ENCODE results near the gene DAP. TPM values are rescaled to one million over a fixed set of nuclear protein-coding genes. Genes with fewer than 3 reads are reported as not detected.

DAP gene
- total RNA-seq, 4 donors from 2014 or later = 66.1 to 130 (median 106) TPM

GRCh38 chr5:10682801-10683525 is 78.1 kb downstream of the DAP start:
- WGBS, 2 donors = 97% methylated on average over 13 to 16 of the region's 16 CpGs
- Histone ChIP-seq H3K9me3 (no peaks in the 10 kb centered on the region), H3K27ac (no peak overlapping the region), H3K4me3 (replicated peaks in 1 of 3) (no peak overlapping the region), H3K4me1 (no peaks in the 10 kb centered on the region), H3K36me3 (peaks cover 26 to 41% of the 10 kb centered on the region in 2 donors), H3K27me3 (no peaks in the 10 kb centered on the region)
- intact Hi-C loops (cut with DNase I) = loop anchor here (10.0 kb wide), 1 partner anchor 172 kb away; no protein-coding TSS in a partner anchor
- DNase-seq = no peak
- no peak for TF ChIP-seq POLR2A (IDR thresholded peaks at IDR 0.05)
- TF ChIP-seq, protein P1, sequence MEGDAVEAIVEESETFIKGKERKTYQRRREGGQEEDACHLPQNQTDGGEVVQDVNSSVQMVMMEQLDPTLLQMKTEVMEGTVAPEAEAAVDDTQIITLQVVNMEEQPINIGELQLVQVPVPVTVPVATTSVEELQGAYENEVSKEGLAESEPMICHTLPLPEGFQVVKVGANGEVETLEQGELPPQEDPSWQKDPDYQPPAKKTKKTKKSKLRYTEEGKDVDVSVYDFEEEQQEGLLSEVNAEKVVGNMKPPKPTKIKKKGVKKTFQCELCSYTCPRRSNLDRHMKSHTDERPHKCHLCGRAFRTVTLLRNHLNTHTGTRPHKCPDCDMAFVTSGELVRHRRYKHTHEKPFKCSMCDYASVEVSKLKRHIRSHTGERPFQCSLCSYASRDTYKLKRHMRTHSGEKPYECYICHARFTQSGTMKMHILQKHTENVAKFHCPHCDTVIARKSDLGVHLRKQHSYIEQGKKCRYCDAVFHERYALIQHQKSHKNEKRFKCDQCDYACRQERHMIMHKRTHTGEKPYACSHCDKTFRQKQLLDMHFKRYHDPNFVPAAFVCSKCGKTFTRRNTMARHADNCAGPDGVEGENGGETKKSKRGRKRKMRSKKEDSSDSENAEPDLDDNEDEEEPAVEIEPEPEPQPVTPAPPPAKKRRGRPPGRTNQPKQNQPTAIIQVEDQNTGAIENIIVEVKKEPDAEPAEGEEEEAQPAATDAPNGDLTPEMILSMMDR (IDR thresholded peaks at IDR 0.05) = no peak

DNA sequence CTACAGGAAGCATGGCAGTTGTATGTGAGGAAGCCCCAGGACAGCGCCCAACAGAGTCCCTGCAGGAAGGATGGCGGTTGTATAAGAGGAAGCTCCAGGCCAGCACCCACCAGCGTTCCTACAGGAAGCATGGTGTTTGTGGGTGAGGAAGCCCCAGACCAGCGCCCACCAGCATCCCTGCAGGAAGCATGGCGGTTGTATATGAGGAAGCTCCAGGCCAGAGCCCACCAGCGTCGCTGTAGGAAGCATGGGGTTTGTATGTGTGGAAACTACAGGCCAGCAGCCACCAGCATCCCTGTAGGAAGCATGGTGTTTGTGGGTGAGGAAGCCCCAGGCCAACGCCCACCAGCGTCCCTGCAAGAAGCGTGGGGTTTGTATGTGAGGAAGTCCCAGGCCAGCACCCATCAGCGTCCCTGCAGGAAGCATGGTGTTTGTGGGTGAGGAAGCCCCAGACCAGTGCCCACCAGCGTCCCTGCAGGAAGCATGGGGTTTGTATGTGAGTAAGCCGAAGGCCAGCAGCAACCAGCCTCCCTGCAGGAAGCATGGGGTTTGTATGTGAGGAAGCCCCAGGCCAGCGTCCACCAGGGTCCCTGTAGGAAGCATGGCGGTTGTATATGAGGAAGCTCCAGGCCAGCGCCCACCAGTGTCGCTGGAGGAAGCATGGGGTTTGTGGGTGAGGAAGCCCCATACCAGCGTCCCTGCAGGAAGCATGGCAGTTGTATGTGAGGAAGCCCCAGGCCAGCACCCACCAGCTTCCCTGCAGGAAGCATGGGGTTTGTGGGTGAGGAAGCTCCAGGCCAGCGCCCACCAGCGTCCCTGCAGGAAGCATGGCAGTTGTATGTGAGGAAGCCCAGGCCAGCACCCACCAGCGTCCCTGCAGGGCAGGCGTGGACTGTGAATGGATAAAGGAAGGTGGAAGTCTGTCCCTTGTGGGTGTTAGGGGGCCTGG is 79.0 kb downstream of the DAP start:
- intact Hi-C loops (cut with DNase I) = loop anchor here (10.0 kb wide), 1 partner anchor 173 kb away; no protein-coding TSS in a partner anchor
- H3K27me3 ChIP-seq = no peaks in the 10 kb centered on the region
- TF ChIP-seq, protein P1 (IDR thresholded peaks at IDR 0.05) = no peak
- TF ChIP-seq POLR2A (IDR thresholded peaks at IDR 0.05) = no peak
- no peaks in the 10 kb centered on the region for H3K4me1 ChIP-seq
- DNase-seq = no peak
- H3K27ac ChIP-seq = no peak overlapping the region
- no peak overlapping the region for H3K4me3 ChIP-seq (replicated peaks in 1 of 3)
- 85 to 95% methylated on average over 20 of the region's 22 CpGs for WGBS, 2 donors
- H3K36me3 ChIP-seq = peaks cover 31 to 46% of the 10 kb centered on the region in 2 donors
- H3K9me3 ChIP-seq = no peaks in the 10 kb centered on the region

DNA sequence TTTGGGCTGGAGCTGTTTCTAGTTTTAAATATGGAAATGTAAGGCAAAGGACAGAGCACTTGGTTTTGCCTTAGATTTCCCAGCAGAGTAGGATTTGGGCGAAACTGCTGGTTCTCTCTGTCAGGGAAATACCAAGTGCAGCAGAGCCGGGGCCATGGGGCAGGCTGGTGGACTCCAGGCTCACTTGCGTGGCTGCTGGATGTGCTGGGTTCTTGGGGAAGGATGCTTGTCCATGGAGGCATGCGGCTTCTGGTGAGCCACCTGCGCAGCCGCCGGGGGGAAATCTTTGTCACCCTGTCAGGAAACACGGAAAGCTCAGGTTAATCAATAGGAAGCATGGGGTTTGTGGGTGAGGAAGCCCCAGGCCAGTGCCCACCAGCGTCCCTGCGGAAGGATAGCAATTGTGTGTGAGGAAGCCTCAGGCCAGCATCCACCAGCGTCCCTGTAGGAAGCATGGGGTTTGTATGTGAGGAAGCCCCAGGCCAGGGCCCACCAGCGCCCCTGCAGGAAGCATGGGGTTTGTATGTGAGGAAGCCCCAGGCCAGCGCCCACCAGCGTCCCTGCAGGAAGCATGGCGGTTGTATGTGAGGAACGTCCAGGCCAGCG is 80.1 kb downstream of the DAP start:
- 93 to 95% methylated on average over 11 to 17 of the region's 17 CpGs for WGBS, 2 donors
- intact Hi-C loops (cut with DNase I) = loop anchor here (10.0 kb wide), 1 partner anchor 174 kb away; no protein-coding TSS in a partner anchor
- Histone ChIP-seq H3K4me3 (replicated peaks in 1 of 3) (no peak overlapping the region), H3K27ac (no peak overlapping the region), H3K36me3 (peaks cover 31 to 46% of the 10 kb centered on the region in 2 donors), H3K9me3 (no peaks in the 10 kb centered on the region), H3K4me1 (no peaks in the 10 kb centered on the region), H3K27me3 (no peaks in the 10 kb centered on the region)
- DNase-seq = no peak
- TF ChIP-seq, protein P1 (IDR thresholded peaks at IDR 0.05) = no peak
- no peak for TF ChIP-seq POLR2A (IDR thresholded peaks at IDR 0.05)

DNA sequence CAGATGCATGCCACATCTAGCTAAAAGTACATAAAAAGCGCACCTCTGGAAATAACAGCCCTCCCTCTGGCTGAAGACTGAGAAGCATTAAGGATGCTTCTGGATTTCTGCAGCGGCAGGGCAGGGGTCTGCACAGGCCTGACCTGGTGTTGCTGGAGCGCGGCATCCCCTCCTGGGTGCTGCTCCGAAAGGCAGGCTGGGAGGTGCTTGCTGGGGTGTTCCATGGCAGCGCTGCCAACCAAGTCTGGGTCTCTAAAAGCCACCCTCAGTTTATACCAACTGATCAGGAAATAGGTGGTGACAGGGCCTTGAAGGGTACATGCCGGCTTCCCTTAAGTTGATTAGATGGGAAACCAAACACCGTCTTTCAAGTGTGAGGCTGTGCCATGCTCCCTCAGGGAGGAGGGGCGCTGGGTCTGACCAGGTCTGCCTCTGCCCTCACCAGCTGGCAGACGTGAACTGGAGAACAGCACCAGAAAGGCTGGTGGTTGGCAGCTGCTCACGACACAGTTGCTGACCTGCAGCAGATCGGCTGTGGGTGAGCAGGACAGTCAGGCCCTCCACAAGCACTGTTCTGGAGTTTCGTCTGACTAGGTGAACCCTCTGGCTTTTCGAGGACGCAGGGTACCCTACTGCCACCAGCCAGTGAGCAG is 81.6 kb downstream of the DAP start:
- Histone ChIP-seq H3K4me1 (no peaks in the 10 kb centered on the region), H3K27ac (no peak overlapping the region), H3K9me3 (no peaks in the 10 kb centered on the region), H3K36me3 (peaks cover 31 to 46% of the 10 kb centered on the region in 2 donors), H3K4me3 (replicated peaks in 1 of 3) (no peak overlapping the region), H3K27me3 (no peaks in the 10 kb centered on the region)
- TF ChIP-seq, protein P1 (IDR thresholded peaks at IDR 0.05) = no peak
- TF ChIP-seq POLR2A (IDR thresholded peaks at IDR 0.05) = no peak
- 95 to 97% methylated on average over 14 of the region's 15 CpGs for WGBS, 2 donors
- no peak for DNase-seq
- intact Hi-C loops (cut with DNase I) = no loop called here

All from thyroid gland (tissue), 4 donors.